Measurements from ENCODE around the gene PLD1.

PLD1 gene

GRCh38 chr3:171806200-171807128 is 3.8 kb downstream of the PLD1 start:
- no peak for DNase-seq
- in situ Hi-C loops (cut with HindIII; ENCODE audit: low pct_ligation_motif_present, low pct_unique_long_range_greater_than_20kb, low sequenced_read_pairs) = no loop called here

DNA sequence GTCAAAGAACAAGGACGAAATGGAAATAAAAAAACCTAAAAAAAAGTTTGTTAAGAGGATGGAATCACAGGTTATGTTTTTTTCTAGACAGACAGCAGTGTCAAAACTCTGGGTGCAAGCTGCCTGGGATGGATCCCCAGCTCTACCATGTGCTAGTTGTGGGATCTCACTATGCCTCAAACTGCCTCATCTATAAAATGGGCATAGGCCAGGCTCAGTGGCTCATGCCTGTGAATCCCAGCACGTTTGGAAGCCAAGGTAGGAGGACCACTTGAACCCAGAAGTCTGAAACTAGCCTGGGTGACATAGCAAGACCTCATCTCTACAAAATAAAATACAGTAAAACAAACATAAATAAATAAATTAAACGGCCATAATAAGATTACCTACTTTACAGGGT is 4.6 kb downstream of the PLD1 start:
- in situ Hi-C loops (cut with HindIII; ENCODE audit: low pct_ligation_motif_present, low pct_unique_long_range_greater_than_20kb, low sequenced_read_pairs) = no loop called here
- DNase-seq = no peak

DNA sequence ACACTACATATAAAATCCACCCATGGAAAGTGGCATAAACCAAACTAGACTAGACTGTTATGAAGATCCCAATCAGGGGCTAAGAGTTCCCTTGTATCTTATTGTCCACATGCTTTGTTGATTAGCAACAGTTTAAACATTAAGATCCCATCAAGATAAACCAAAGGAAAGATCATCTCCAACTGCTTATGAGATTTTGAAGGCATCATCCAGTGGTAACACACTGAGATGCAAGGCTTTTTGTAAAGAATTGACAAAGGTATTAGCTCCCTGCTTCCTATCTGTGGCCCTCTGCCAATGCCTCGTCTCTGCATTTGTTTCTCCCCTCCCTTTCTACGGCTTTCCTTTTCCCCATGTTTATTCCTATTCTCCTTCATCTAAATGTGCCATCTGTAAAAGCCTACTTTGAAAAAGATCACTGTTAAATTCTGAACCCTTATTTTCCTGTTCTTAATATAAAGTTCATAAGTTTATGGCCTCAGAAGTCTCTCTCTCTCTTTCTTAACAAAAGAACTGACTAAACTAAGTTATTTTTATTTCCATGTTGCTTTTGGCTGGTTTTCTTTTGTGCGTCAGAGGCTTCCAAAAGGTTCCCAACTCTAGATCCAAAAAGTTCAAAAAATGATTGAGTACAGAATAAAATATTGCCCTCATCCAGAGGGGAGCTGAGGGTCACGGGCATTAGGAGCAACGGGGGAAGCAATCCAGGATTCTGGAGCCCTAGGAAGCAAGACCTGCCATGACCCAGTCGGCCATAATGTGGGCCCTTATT is 5.5 kb downstream of the PLD1 start:
- no peak for DNase-seq
- in situ Hi-C loops (cut with HindIII; ENCODE audit: low pct_ligation_motif_present, low pct_unique_long_range_greater_than_20kb, low sequenced_read_pairs) = no loop called here

DNA sequence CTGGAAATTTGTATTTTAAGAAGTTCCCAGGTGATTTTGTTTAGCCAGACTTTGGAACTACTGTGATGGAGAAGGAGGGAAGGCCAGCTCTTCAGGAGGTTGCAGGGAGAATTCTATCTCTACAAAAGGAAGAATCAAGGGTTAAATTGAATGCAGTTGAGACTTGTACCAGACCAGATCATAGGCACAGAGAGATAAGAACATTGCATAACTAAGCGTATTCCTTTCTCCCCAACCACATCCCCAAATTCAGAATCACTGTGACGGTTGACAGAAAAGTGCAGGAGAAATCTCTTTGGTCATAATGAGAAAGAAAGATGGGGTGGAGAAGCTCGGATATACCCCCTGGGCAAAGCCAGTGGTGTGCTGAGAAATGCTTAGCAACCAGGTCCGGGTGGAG is 7.2 kb downstream of the PLD1 start:
- in situ Hi-C loops (cut with HindIII; ENCODE audit: low pct_ligation_motif_present, low pct_unique_long_range_greater_than_20kb, low sequenced_read_pairs) = no loop called here
- no peak for DNase-seq

- no peak for DNase-seq
- in situ Hi-C loops (cut with HindIII; ENCODE audit: low pct_ligation_motif_present, low pct_unique_long_range_greater_than_20kb, low sequenced_read_pairs) = no loop called here
Observed at GRCh38 chr3:171802590-171802956, 7.7 kb downstream of the PLD1 start.

DNA sequence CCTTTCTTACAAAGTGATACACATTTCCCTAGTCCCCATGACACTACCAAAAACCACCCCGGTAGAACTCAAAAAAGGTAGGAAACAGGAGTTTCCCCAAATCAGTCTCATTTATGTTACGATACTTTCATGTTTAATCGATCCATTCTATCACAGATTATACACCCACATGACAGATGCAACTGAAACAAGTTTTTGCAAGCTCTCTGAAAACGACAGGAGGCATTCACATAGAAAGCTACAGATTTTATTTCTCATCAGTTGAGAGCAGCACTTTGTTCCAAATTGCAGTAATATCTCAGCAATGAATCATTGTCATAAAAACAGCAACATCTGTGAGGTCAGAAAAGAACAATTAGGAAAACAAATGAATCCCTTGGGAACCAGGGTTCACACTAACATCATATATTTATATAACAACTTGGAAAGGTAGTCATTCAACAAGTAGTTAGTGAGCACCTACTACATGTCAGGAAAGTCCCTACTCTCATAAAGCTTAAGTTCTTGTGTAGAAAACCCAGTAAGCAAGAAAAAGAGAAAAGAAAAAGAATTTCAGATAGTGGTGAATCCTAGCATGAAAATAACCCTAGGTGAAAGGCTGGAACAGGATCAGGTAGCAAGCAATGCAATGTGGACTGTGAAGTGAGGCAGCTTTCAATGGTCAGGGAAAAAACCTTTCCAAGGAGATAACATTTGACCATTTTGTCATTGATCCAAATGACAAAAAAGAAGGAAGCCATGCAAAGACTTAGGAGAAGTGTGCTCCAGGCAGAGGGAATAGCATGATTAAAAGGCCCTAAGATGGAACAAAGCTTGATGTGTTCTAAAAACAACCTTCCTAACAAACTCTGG is 8.3 kb downstream of the PLD1 start:
- peak; percentile 24 for DNase-seq
- in situ Hi-C loops (cut with HindIII; ENCODE audit: low pct_ligation_motif_present, low pct_unique_long_range_greater_than_20kb, low sequenced_read_pairs) = no loop called here

GRCh38 chr3:171799501-171799900 is 10.8 kb downstream of the PLD1 start:
- DNase-seq = no peak
- in situ Hi-C loops (cut with HindIII; ENCODE audit: low pct_ligation_motif_present, low pct_unique_long_range_greater_than_20kb, low sequenced_read_pairs) = no loop called here

GRCh38 chr3:171797873-171798272 is 12.4 kb downstream of the PLD1 start:
- in situ Hi-C loops (cut with HindIII; ENCODE audit: low pct_ligation_motif_present, low pct_unique_long_range_greater_than_20kb, low sequenced_read_pairs) = no loop called here
- no peak for DNase-seq

DNA sequence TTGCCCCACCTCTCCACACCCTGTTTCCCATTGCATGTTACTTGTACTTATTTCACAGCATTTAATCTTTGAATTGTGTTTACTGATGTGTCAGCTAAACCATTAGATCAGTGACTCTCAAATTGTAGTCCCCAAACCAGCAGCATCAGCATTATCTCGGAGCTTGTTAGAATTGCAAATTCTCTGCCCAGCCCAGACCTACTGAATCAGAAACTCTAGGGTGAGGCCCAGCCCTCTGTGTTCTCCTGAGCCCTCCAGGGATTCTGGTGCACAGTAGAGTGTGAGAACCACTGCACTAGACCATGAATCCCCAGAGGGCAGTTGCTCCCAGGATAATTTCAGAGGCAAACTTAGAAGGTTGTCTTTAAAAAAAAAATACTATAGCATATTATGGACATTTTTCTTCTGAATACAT is 13.0 kb downstream of the PLD1 start:
- in situ Hi-C loops (cut with HindIII; ENCODE audit: low pct_ligation_motif_present, low pct_unique_long_range_greater_than_20kb, low sequenced_read_pairs) = no loop called here
- DNase-seq = no peak

GRCh38 chr3:171796625-171797264 is 13.5 kb downstream of the PLD1 start:
- in situ Hi-C loops (cut with HindIII; ENCODE audit: low pct_ligation_motif_present, low pct_unique_long_range_greater_than_20kb, low sequenced_read_pairs) = no loop called here

GRCh38 chr3:171792531-171792930 is 17.8 kb downstream of the PLD1 start:
- in situ Hi-C loops (cut with HindIII; ENCODE audit: low pct_ligation_motif_present, low pct_unique_long_range_greater_than_20kb, low sequenced_read_pairs) = no loop called here
- DNase-seq = no peak

More at GRCh38 chr3:171796625-171797264, 13.5 kb downstream of the PLD1 start:
- no peak for DNase-seq

DNA sequence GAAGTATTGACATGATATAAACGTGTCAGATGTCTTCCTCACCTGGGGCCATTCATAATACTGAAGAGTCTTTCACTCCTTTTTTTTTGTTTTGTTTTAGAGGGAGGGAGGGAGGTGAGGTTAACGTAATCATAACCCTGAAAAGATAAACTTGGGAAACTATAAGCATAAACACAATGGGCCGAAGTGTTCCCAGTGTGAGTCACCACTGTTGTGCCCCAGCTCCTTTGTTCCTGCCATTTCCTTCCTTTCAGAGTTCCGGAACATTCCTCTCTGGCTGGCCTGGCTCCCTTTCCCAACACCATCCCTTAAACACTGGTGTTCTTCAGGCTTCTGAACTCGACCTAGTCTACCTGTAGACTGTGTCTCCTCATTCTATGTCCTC is 18.6 kb downstream of the PLD1 start:
- in situ Hi-C loops (cut with HindIII; ENCODE audit: low pct_ligation_motif_present, low pct_unique_long_range_greater_than_20kb, low sequenced_read_pairs) = no loop called here

DNA sequence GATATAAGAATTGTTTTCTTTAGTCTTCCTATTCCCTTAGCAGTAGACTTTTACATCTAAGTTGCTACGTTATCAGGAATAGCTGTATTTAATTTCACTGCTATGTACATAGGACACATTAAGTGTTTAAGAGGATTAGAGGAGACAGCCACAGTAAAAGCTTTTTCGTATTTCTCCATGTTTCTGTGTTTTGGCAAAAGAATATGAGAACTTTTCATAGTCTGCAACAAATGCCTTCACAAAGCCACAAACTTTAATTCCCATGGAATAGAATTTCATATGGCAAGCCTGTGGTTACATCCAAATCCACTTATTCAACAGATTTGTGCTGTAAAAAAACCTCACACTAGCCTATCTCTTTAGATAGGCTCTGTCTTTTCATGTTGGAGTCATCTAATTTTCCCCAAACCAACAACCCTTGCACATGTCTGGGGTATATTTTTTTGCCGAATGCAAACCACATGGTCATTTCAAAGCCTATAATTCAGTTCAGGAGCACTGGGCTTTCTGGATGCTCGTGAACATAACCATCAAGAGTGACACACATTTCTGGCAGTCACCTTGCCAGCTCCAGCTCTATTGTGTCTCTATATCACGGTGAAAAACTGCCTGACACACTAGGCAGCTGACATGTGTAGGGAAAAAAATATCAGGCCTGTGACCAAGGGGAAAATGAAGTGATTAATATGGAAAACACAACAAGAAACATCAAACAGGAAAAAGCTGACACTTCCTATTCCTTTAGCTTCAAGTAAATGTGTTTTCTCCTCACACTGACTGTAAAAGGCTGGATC is 19.2 kb downstream of the PLD1 start:
- no peak for DNase-seq
- in situ Hi-C loops (cut with HindIII; ENCODE audit: low pct_ligation_motif_present, low pct_unique_long_range_greater_than_20kb, low sequenced_read_pairs) = no loop called here

More for the DNA sequence above, 18.6 kb downstream of the PLD1 start:
- no peak for DNase-seq

- DNase-seq = no peak
Observed at GRCh38 chr3:171790574-171790897, 19.7 kb downstream of the PLD1 start.

GRCh38 chr3:171789759-171790505 is 20.4 kb downstream of the PLD1 start:
- in situ Hi-C loops (cut with HindIII; ENCODE audit: low pct_ligation_motif_present, low pct_unique_long_range_greater_than_20kb, low sequenced_read_pairs) = no loop called here
- DNase-seq = no peak

More at GRCh38 chr3:171790574-171790897, 19.7 kb downstream of the PLD1 start:
- in situ Hi-C loops (cut with HindIII; ENCODE audit: low pct_ligation_motif_present, low pct_unique_long_range_greater_than_20kb, low sequenced_read_pairs) = no loop called here

GRCh38 chr3:171788546-171789351 is 21.5 kb downstream of the PLD1 start:
- DNase-seq = no peak
- in situ Hi-C loops (cut with HindIII; ENCODE audit: low pct_ligation_motif_present, low pct_unique_long_range_greater_than_20kb, low sequenced_read_pairs) = no loop called here
